HG02763 (cell line): Measurements from ENCODE around the gene CMIP.

Experiments used
- ATAC-seq: cut with Tn5 transposase; IDR thresholded peaks from one replicate; pipeline ENCODE4 v1.9.1; 2021; ENCODE audit warnings: mild to moderate bottlenecking, moderate library complexity; ENCODE audit not compliant: unreplicated experiment

The CMIP gene

DNA sequence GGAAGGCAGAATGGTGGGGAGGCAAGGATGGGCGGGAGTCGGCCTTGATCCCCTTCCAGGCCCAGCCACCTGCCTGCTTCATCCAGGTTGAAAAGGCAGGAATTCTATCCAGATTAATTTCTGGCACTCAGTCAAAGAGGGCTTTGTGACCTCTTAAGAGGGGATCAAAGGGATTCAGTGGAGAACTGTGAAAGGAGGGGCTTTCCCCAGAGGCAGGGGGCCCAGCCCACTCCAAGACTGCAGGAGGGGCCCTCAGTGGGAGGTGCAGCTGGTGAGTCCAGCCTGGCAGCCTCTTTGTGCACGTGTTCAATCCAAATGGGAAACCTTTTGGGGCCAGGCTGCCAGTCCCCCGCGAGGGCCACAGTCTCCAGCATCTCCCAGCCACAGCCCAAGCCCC lies 186.0 kb downstream of the CMIP start:
- ATAC-seq = no peak

GRCh38 chr16:81632392-81633146 lies 188.0 kb downstream of the CMIP start:
- ATAC-seq = no peak

- ATAC-seq = no peak
Observed at GRCh38 chr16:81633147-81633619, 188.6 kb downstream of the CMIP start.

DNA sequence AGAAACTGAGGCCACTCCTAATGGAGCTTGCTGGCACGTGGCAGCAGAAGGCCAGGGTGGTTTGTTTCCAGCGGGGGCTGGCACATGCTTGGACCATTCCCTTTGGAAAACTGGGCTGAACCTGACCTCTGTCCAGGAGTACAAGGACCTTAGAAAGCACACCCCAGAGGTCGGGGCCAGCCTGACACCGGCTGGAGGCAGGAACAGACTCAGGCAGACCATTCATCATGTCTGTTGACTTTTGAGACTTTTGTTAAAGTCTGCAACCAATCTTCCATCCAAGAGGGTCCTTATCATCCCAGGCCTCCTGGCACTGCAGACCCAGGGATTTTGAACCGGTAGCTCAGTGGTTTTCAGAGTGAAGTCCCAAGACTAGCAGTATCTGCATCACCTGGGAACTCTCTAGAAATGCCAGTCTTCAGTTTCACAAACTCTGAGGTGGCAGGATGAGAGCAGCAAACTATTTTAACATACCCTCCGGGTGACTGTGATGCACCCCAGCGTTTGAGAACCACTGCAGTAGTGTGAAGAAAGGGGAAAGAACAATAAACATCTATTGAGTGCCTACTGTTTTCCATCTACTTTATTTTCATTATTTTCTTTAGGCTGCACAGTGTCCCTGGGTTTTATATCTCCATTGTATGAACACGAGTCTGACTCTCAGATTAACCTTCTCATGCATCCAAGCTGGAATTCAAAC lies 189.2 kb downstream of the CMIP start:
- ATAC-seq = no peak

DNA sequence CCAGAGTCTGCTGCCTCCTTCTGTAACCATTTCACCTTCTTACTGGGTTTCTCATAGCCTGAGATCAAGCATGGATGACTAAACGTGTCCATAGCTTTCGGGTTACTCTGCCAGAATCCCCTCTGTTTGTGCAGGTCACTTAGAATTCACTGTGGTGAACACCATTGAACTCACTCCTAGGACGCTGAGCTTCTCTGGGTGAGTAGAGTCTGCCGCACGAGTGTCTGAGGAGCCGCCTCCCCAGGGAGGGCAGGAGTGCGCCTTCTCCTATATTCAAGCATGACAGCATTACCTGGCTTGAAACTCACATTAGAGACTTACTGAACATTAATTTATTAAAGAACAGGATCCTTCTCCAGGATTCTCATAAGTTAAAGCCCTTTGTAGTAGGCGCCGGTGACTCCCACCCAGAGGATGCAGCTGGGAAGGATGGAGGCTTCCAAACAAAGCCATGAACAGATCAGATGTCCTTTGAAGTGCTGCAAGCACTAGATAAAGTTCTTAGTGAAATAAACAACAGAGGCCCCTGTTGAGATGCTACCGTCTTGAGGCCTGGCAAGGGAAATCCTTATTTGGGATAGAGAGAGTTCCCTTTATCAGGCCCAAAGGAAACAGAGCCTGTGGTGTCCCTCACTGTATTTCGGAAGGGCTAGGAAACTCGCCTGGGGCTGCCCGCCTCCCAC lies 189.9 kb downstream of the CMIP start:
- no peak for ATAC-seq

- no peak for ATAC-seq
Observed at GRCh38 chr16:81635063-81635937, 190.7 kb downstream of the CMIP start.

GRCh38 chr16:81636298-81636993 lies 191.8 kb downstream of the CMIP start:
- no peak for ATAC-seq

DNA sequence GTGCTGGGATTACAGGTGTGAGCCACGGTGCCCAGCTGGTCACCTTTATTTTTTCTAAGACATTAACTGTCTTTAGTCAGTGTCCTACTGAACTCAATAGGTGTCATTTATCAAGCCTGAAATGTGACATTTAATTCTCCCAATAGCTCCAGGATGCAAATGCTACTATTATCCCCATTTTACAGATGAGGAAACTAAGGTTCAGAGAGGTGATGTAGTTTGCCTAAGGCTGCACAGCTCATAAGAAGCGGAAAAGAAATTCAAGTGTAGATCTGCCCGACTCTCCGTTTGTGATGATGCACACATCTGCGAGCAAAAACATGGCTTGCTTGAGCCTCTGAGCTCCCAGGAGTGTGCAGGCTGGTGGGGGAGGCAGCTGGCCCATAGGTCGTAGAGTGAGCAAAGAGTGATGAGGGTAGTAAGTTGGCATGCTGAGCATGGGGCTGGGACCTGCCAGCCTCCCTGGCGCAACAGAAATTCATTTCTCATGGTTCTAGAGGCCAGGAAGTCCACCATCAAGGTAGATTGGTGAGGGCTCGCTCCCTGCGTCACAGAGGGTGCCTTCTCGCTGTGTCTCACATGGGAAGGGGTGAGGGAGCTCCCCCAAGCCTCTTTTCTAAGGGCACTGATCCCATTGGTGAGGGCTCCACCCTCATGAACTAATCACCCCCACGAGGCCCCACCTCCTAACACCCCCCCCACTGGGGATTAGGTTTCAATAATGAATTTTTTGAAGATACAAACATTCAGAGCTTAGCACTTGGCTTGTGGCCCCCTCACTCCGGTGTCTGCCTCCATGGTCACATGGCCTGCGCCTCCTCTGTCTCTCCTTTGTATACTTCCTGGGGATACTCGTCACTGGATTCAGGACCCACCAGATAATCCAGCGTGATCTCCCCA lies 193.0 kb downstream of the CMIP start:
- no peak for ATAC-seq

DNA sequence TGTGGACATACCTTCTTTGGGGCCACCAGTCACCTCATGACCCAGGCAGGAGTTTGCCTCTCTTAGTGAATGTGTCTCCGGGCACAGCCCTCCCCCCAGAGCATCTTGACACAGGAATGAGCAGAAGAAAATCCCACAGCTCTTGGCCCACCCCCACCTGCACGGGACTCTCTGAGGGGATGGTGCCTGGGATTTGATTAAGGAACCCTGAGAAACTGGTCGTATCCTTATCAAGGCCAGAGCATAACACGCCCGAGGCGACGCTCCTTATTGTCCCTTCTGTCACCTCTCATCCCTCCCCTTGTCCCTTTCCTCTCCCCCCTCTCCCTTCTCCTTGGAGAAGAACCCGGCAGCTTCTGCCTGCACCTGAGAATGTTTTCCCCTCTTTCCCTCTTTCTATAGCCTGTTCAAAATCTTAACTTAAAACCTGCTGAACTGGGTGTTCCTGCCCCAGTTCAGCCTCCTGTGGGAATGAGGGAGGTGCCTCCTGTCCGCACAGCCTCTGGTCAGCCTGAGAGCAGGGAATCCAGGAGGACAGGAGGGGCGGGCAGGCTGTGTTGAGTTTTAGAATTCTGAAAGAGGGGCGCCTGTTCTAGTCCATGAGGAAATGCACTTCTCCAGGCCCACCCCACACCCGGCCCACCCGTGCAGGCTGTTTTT lies 193.8 kb downstream of the CMIP start:
- ATAC-seq = no peak

GRCh38 chr16:81639348-81639747 lies 194.7 kb downstream of the CMIP start:
- ATAC-seq = no peak

- no peak for ATAC-seq
Observed at GRCh38 chr16:81639931-81640680, 195.5 kb downstream of the CMIP start.

GRCh38 chr16:81640681-81641070 lies 196.1 kb downstream of the CMIP start:
- no peak for ATAC-seq

DNA sequence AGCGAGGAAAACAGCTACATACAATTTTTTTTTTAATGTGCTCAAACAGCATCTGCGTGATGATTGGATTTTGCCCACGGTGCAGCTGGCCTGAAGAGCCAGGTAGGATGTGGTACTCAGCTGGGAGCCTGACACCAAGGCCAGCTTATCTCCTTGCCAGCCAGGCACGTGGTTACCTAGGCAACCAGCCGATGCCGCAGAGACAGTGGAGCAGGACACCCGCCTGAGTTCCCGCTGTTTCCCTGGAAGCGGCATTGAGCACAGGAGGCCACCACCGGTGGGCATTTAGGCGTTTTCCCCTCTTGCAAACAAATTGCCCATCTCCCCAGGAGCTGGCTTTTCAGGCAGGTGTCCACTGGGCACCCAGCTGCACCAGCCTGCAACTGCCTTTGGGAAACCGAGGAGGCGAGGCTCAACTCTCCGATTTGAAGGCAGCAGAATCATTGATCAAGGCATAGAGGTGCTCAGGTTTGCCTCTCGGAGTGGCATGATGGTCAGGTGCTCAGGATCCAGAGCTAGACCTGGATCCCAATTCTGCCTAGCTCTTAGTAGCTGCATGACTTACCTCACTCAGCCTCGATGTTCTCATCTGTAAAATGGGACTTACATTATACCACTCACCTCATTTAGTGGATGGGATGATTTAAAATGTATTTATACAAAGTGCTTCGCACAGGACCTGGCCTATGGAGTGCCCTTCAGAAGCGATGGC lies 196.9 kb downstream of the CMIP start:
- ATAC-seq = no peak

DNA sequence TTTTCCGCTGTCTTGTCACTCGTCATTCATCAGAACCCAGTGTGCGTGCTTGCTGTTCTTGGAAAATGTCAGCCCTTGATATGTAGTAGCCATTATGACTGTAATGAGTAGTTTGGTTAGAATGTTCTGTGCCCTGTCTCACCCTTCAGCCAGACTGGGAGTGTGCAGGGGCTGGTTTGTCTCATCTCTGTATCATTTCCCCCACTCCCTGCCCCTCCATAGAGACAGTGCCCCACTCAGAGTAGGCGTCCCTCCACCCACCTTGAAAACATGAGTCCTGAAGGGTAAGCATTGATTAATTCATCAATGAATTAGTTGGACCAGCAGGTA lies 197.5 kb downstream of the CMIP start:
- no peak for ATAC-seq

GRCh38 chr16:81642943-81643342 lies 198.3 kb downstream of the CMIP start:
- ATAC-seq = no peak

DNA sequence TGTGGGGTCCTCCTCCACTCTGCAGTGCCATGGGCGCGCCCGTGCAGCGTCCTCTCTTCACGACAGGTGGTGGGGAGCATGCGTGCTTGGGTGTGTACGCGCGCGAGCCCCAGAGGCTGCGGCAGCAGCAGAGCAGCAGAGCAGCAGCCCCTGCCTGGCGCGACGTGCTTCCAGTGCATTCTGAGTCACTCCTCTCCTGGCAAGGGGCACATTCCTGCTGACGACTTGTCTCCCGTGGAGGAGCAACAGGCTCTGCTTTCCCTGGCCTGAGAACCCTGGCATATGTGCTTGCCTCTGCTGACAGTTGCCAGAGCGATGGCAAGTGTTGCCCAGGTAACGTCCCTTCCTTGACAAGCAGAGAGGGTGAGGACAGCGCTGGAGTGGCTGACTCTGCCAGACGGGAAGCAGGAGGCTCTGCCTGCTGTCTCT lies 200.7 kb downstream of the CMIP start:
- no peak for ATAC-seq

- ATAC-seq = no peak
Observed at GRCh38 chr16:81645925-81646324, 201.3 kb downstream of the CMIP start.

DNA sequence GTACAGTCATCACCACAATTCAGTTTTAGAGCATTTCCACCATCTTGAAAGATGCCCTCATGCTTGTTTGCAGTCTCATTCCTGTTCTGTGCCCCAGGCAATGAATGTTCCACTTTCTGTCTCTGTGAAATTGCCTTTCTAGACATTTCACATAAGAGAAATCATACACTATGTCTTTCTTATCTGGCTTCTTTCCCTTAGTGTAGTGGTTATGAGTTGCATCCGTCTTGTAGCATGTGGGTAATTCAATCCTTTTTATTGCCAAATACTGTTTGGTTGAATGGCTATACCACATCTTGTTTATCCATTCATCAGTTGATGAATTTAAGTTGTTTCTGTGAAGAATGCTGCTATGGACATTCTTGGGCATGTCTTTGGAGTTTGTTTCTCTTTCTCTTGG lies 202.0 kb downstream of the CMIP start:
- ATAC-seq = no peak
